ENCODE measurements around the gene PTGES3L. TPM values are rescaled to one million over a fixed set of nuclear protein-coding genes. Genes with fewer than 3 reads are reported as not detected.
A peak's percentile ranks its signal among the peaks of the same experiment; 100 is the strongest.

The PTGES3L gene
- total and polyA plus RNA-seq, 2 of the 13 experiments (the other 11 are each of a cell fraction or from before 2014, with no cell fraction given): 1.2 to 2.9 TPM

- TF ChIP-seq MXD1 (CRISPR knock-in tag; IDR thresholded peaks at IDR 0.05) (peak; percentile 62; the same call in 1 of the 2 replicates), ZNF556 (CRISPR knock-in tag; IDR thresholded peaks at IDR 0.05; ENCODE audit: borderline replicate concordance) (no peak), KLF15 (CRISPR knock-in tag; IDR thresholded peaks at IDR 0.05; ENCODE audit: borderline replicate concordance) (no peak), ISX (CRISPR knock-in tag; conservative IDR thresholded peaks at IDR 0.05) (no peak), MAX (IDR thresholded peaks at IDR 0.05) (peak; percentile 92), MXI1 (IDR thresholded peaks at IDR 0.05; ENCODE audit: borderline replicate concordance, low read depth, low read length) (no peak; the same call in 2 of the 3 replicates), RNF219 (CRISPR knock-in tag; IDR thresholded peaks at IDR 0.05) (peak; percentile 55; the same call in 1 of the 2 replicates), ZNF713 (CRISPR knock-in tag; IDR thresholded peaks at IDR 0.05) (no peak), TEAD3 (CRISPR knock-in tag; optimal IDR thresholded peaks at IDR 0.05; ENCODE audit: borderline replicate concordance) (no peak), SSRP1 (CRISPR knock-in tag; IDR thresholded peaks at IDR 0.05) (no peak), ZNF646 (CRISPR knock-in tag; IDR thresholded peaks at IDR 0.05) (no peak), ZNF737 (CRISPR knock-in tag; IDR thresholded peaks at IDR 0.05; ENCODE audit: borderline replicate concordance) (no peak), ZGPAT (CRISPR knock-in tag; IDR thresholded peaks at IDR 0.05) (no peak; the same call in 1 of the 2 replicates), ZNF251 (CRISPR knock-in tag; IDR thresholded peaks at IDR 0.05) (0 out of 2 replicates have a peak, but pooled peaks have one; percentile 46), ZNF891 (CRISPR knock-in tag; IDR thresholded peaks at IDR 0.05) (peak; percentile 21; the same call in 1 of the 2 replicates), ARNTL (CRISPR knock-in tag; IDR thresholded peaks at IDR 0.05) (no peak; the same call in 1 of the 2 replicates), ZNF678 (CRISPR knock-in tag; IDR thresholded peaks at IDR 0.05) (no peak; the same call in 1 of the 2 replicates), ZNF558 (CRISPR knock-in tag; IDR thresholded peaks at IDR 0.05; ENCODE audit: borderline replicate concordance) (peak; percentile 77; the same call in 1 of the 2 replicates), MAFG (CRISPR knock-in tag; IDR thresholded peaks at IDR 0.05) (no peak), EZH2 (conservative IDR thresholded peaks at IDR 0.05; ENCODE audit: low read depth, low read length) (no peak)
Observed at GRCh38 chr17:42980766-42981397, 1.0 kb upstream of the PTGES3L start (continued).

Data from HepG2 (cell line).